HG02973 (cell line): ENCODE results near the gene HOXC6.
"Not testable (repeated sequence)": the region's sequence is repeated elsewhere in the genome, so short reads cannot be mapped to it uniquely, and the experiment has no call there.

Experiments used
- ATAC-seq: cut with Tn5 transposase; IDR thresholded peaks from one replicate; pipeline ENCODE4 v1.9.1; 2021; ENCODE audit warnings: moderate library complexity; ENCODE audit not compliant: unreplicated experiment

The HOXC6 gene

GRCh38 chr12:54038871-54039414 lies 10.7 kb downstream of the HOXC6 start:
- ATAC-seq: no peak

DNA sequence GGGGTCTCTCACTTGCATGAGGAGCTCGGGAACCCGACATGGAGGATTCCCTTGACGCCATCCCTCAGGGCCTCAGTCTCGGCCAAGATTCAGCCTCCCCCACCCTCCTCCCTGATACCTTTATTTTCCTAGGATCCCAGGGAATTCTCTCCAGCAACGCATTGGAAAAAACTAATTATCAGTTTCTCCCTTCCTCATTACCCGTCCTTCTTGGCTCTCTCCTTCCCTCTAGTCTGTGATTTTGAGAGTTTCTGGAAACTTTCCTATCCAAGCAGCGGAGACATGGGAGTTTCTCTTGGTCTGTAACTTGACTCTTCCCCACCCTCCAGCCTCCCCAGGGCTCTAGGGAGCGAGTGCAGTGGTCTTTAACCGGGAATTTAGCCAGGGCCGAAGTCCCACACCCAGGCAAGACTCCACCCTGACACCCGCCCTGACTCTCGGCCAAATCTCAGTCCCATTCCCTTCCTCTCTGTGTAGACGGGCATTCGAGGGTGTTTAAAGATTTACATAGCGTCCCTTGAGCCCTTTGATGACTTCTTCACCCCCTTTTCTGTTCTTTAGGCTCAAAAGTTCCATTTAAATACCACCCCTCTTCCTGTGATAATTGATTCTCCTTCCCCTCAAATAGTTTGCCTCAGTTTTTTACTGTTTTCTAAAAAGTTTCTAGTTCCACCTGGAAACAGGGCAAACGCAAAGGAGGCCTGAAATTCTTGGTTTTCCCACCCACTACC lies 11.3 kb downstream of the HOXC6 start:
- ATAC-seq: no peak

GRCh38 chr12:54040148-54040494 lies 11.9 kb downstream of the HOXC6 start:
- no peak for ATAC-seq

- no peak for ATAC-seq
These were observed 12.4 kb downstream of the HOXC6 start for GRCh38 chr12:54040648-54041047.

GRCh38 chr12:54041097-54041690 lies 13.0 kb downstream of the HOXC6 start:
- no peak for ATAC-seq

- not testable (repeated sequence) for ATAC-seq
These were observed 13.8 kb downstream of the HOXC6 start for GRCh38 chr12:54042033-54042432.

DNA sequence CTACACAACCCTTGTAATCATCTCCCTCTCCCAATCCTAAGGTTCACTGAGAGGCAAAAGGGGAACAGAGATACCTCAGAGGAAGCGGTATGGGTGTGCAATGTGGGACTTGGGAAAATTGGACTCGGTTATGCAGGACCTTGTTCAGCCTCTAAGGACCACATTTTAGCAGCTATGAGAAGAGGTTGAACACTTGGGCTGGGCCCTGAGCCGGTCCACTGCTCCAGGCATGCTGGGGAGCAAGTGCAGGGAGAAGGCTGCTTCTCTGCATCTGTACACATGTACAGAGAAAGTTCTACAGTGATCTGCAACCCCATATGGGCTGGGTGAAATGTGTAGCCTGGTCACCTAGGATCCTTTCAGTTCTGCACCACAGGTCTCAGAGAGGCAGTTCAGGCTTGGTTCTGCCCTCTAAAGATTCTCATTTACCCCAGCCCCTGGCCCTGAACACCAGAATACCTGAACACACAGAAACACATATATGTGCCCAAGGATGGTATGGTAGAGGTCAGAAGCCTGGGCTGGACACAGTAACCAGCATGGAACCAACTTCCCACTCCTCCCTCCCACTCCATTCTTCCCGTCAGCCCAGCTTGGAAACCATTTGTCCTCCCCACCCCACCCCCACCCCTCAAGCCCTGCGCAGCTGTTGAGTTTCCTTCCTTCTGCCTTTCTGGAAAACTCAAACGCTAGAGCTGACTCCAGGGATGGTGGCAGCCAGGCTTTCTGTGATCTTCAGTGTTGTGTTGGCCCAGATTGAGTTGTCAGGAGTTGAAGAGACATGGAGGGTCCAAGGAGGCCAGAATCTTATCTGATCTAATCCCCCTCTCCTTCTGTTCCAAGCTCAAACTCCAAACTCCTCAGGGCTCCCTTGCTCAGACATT lies 15.0 kb downstream of the HOXC6 start:
- ATAC-seq: no peak

DNA sequence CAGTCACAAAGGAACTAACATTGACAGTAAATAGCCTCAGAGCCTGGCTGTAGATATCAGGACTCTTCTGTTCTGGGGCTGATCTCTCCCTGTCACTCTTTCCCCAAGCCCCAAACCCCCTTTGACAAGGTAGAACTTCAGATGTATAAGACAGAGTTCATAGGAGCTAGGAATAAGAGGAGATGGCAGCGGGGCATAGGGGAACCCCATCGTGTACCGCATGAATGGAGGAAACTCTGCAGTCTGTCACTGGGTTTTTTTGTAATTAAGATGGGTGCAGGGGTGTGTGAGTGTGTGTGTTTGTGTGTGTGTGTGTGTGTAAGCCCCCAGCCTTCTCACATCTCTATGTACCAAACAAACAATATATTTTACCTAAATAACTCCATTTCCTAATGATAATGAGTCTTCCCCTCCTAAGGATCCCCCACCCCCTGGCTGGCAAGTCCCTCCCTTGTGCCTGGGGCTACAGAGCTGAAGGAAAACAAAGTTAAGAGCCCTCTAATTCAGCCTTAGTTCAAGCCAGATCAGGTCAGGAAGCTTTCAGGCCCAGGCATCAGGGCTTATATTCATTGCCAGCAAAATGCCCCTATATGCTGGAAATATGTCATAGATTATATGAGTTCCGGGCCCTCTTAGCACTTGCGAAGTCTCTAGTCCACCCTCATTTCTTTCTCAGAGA lies 16.3 kb downstream of the HOXC6 start:
- no peak for ATAC-seq

GRCh38 chr12:54045401-54045800 lies 17.2 kb downstream of the HOXC6 start:
- ATAC-seq: no peak

GRCh38 chr12:54045868-54046521 lies 17.8 kb downstream of the HOXC6 start:
- ATAC-seq: no peak

DNA sequence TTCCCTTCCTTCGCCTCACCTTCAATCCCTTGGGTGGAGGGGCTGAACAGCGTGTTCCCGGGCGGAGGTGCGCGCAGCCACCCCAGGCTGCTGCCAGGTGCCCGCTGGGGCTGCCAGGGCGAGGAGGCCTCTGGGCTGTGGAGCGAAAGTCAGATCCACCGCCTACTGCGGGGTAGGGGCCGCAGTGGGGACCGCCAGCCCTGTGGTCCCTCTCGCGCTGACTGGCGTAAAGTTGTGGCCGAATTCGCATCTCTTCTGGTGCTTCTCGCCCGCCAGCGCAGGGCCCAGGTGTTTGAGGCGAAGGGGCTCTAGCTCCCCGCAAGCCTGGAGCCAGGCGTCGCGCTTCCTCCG lies 18.5 kb downstream of the HOXC6 start:
- ATAC-seq: no peak

- no peak for ATAC-seq
These were observed 19.1 kb downstream of the HOXC6 start for GRCh38 chr12:54047160-54047963.

DNA sequence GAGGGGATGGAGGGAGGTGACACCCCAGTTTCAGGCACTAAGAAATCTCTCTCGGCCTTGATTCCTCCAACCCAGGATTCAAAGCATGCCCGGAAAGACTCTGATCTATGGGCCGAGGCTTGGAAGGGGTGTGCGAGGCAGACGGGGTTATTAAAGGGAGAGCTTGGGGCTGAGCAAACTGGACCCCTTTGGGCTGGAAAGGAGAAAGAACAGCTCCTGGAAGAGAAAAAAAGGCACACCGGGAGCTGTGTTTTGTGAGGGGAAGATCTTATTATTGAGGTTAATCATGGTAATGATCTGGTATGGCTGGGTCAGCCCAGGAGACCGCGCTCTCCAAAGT lies 19.7 kb downstream of the HOXC6 start:
- no peak for ATAC-seq

DNA sequence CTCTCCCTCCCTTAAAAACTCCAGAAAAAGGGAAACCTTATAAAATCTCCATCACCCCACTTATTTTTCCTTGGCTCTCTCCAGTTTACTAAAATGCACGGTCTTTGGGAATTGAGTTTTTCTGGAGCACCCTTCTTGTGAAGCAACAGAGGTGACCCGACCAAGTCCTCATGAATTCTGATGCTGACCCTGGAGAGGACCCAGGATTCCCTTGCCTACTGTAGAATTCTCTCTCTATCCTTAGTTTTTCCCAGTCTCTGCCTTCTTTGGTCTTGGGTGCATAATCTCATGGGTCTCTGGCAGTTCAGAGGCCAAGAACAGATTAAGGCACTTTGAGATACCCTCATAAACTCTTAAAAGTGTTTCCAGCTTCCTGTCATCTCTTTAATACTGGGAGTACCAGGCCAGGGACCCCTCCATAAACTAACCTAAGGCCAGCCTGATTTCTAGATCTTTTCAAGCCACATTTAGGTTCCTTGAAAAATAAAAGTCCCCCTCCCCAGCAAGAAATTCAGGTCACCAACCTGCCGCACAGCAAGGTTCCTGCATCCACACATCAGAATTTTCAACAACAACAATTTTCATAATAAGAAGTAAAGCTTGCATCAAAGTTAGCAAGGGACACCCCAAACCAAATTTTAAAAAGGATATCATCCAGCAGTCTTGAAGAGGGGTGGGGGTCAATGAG lies 20.3 kb downstream of the HOXC6 start:
- no peak for ATAC-seq

DNA sequence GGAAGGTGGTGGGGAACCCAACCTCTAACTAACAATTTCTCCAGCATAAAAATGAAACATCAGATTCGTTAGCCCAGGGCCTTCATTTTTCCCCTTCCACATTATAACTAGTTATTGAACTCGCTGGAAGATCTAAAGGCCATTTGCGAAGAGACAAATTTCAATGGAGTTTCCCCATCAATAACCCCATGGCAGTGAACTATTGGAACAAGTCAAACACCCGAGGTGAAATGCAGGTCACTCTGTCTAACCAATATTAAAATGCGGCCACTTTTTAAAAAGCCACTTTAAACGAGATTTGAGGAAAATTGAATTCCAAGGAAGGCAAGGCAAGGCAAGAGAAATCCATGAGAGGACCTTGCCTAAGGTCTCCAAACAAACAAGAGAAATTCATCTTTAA lies 20.9 kb downstream of the HOXC6 start:
- ATAC-seq: no peak

GRCh38 chr12:54050482-54050810 lies 22.2 kb downstream of the HOXC6 start:
- ATAC-seq: no peak

DNA sequence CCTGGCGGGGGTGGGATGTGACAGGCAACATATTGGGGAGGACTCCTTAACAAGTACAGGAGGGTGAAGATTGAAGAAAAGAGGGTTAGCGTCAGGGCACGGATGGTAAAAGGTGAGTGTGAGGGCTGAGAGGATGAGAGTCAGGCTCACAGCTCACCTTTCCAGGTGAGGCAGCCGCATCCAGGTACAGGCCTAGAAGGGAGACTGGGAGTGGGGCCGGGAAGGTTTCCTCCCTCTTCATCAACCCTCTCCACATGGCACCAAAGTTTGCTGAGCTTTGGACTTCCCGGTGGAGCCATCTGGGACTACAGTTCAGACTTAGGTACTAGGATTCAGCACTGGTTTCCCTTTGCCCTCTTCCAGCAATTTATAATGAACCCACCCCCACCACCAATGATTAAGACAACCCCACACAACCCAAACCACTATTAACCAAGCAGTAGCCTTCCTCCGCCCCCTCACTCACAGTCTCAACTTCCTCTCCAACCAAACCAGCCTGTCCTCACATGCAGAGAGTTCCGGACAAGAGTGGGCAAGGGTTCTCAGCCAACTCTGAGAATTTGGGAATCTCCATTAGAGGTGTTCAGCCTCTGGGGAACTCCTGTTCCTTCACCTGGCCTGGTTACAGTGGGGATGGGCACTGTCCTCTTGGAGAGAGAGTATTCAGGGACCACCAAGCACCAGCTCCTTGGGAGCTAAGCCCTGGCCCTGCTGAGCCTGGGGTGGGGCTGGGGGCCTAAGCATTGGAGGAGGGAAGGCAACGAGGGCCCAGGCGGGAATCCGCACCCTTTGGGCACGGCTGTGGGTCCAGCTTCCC lies 23.0 kb downstream of the HOXC6 start:
- ATAC-seq: no peak

- ATAC-seq: no peak
These were observed 23.7 kb downstream of the HOXC6 start for GRCh38 chr12:54051874-54052437.
